GM13976 (cell line): ENCODE results near the gene ZSWIM6.

ENCODE experiments used
- DNase-seq: peaks from one replicate; pipeline ENCODE4 v3.0.0; 2012; ENCODE audit warnings: low spot score
- CTCF ChIP-seq: IDR thresholded peaks from 2 replicates; pipeline ENCODE4 v1.5.1; 2012; ENCODE audit warnings: borderline replicate concordance, mild to moderate bottlenecking; ENCODE audit not compliant: insufficient read depth; ENCODE audit errors: extremely low read depth, missing control alignments, control extremely low read depth
- in situ Hi-C: fragments of 300-500 bp; cut with MboI; formaldehyde crosslinking; loops from one replicate; pipeline ENCODE4 v1.12.0; 2022; ENCODE audit warnings: low sequenced_read_pairs, mixed read lengths, inconsistent platforms; ENCODE audit not compliant: unreplicated experiment

ZSWIM6 gene

GRCh38 chr5:61570767-61571166, 238.7 kb downstream of the ZSWIM6 start:
- TF ChIP-seq CTCF: no peak
- no peak for DNase-seq
- in situ Hi-C loops: no loop called here

- no peak for DNase-seq
- in situ Hi-C loops: no loop called here
- no peak for TF ChIP-seq CTCF
Measured at GRCh38 chr5:61572959-61573358, 240.9 kb downstream of the ZSWIM6 start.

- DNase-seq: no peak
- in situ Hi-C loops: no loop called here
- no peak for TF ChIP-seq CTCF
Measured at GRCh38 chr5:61575103-61575502, 243.0 kb downstream of the ZSWIM6 start.

- DNase-seq: no peak
- in situ Hi-C loops: no loop called here
- TF ChIP-seq CTCF: no peak
Measured at GRCh38 chr5:61575581-61575980, 243.5 kb downstream of the ZSWIM6 start.

- DNase-seq: no peak
- TF ChIP-seq CTCF: no peak
- in situ Hi-C loops: no loop called here
Measured at GRCh38 chr5:61576556-61576955, 244.5 kb downstream of the ZSWIM6 start.

GRCh38 chr5:61578858-61579503, 246.9 kb downstream of the ZSWIM6 start:
- no peak for DNase-seq
- no peak for TF ChIP-seq CTCF
- in situ Hi-C loops: no loop called here

GRCh38 chr5:61582205-61582820, 250.3 kb downstream of the ZSWIM6 start:
- DNase-seq: no peak
- TF ChIP-seq CTCF: no peak
- in situ Hi-C loops: no loop called here
